ENCODE results near the gene C5AR2. TPM values are rescaled to one million over a fixed set of nuclear protein-coding genes. Genes with fewer than 3 reads are reported as not detected.

Gene C5AR2
- total RNA-seq, 1 experiment from 2014 or later: not detected

GRCh38 chr19:47319923-47320871 is 11.8 kb upstream of the C5AR2 start:
- Histone ChIP-seq H4K5ac (ENCODE audit: insufficient read length, low read depth, low read length) (no peak overlapping the region), H2BK120ac (ENCODE audit: low read depth, low read length, poor library complexity, severe bottlenecking) (no peak overlapping the region), H2BK20ac (ENCODE audit: low read depth, low read length, poor library complexity, severe bottlenecking) (no peak overlapping the region), H2BK5ac (ENCODE audit: insufficient read length, low read length) (no peak overlapping the region), H3K27me3 (ENCODE audit: insufficient read depth, low read length) (no peaks in the 10 kb centered on the region), H2BK15ac (ENCODE audit: low read depth, low read length) (no peak overlapping the region), H3T11ph (ENCODE audit: low read length) (no peak overlapping the region), H4K20me1 (ENCODE audit: control insufficient read depth, insufficient read depth, insufficient read length) (no peaks in the 10 kb centered on the region), H4K91ac (ENCODE audit: insufficient read length, low read depth, low read length) (no peak overlapping the region), H3K18ac (ENCODE audit: insufficient read length, low read depth, low read length) (no peak overlapping the region), H4K8ac (replicated peaks; ENCODE audit: insufficient read length, low read depth, low read length) (no peak overlapping the region), H3K9me3 (ENCODE audit: control insufficient read depth, low read depth, low read length) (no peaks in the 10 kb centered on the region), H2AFZ (ENCODE audit: low read length) (no peak overlapping the region), H2BK12ac (ENCODE audit: insufficient read length, low read depth, low read length) (no peak overlapping the region), H3K56ac (ENCODE audit: insufficient read length, low read depth, low read length) (no peak overlapping the region), H3K23me2 (ENCODE audit: insufficient read length, low read depth, low read length, poor library complexity, severe bottlenecking) (peaks cover 3% of the 10 kb centered on the region), H3K79me1 (ENCODE audit: insufficient read depth, low read depth, low read length, poor library complexity, severe bottlenecking) (no peaks in the 10 kb centered on the region), H3K9ac (ENCODE audit: extremely low read depth, insufficient read length, low read length) (no peak overlapping the region), H3K23ac (ENCODE audit: insufficient read length, low read depth, low read length) (no peak overlapping the region), H3K14ac (ENCODE audit: insufficient read depth, low read length) (no peak overlapping the region), H2AK5ac (ENCODE audit: insufficient read length, low read length) (no peak overlapping the region), H3K27ac (ENCODE audit: insufficient read length, low read depth, low read length) (no peak overlapping the region), H3K4ac (ENCODE audit: low read depth, low read length) (no peak overlapping the region), H3K4me1 (ENCODE audit: insufficient read depth, low read length) (no peaks in the 10 kb centered on the region), H3K4me2 (ENCODE audit: insufficient read depth, insufficient read length, low read length) (no peak overlapping the region), H3K79me2 (ENCODE audit: insufficient read depth, low read length) (no peaks in the 10 kb centered on the region)
- Mint-ChIP-seq H3K36me3 (ENCODE audit: insufficient read depth in 1 of 3, low read depth in 3 of 3) (no peaks in the 10 kb centered on the region; a peak in 1 of 7 replicates), H3K9me3 (no peaks in the 10 kb centered on the region; a peak in 1 of 5 replicates), H3K27ac (no peak overlapping the region), H3K4me3 (no peak overlapping the region), H3K27me3 (ENCODE audit: low read depth) (peaks cover 12% of the 10 kb centered on the region), H3K4me1 (peaks cover 0 to 7% of the 10 kb centered on the region in 2 experiments; a peak in 1 of 4 replicates)
- WGBS (ENCODE audit: extremely low coverage, insufficient read length, low lambda C conversion rate): no CpG with 5 or more reads among the region's 46 CpGs
- TF ChIP-seq CTCF (conservative IDR thresholded peaks at IDR 0.05): no peak
- no peak for DNase-seq

Data from H9 (cell line).